Activated effector memory CD4-positive, alpha-beta T cell treated with Interleukin-2 at 50 U/mL for 16 hours (primary cell): Measurements from ENCODE around the gene OAF.
"Not testable (repeated sequence)": the region's sequence is repeated elsewhere in the genome, so short reads cannot be mapped to it uniquely, and the experiment has no call there.

ENCODE experiments used
- DNase-seq: peaks from one replicate; pipeline ENCODE4 v3.0.0-alpha.2; 2020

OAF gene

DNA sequence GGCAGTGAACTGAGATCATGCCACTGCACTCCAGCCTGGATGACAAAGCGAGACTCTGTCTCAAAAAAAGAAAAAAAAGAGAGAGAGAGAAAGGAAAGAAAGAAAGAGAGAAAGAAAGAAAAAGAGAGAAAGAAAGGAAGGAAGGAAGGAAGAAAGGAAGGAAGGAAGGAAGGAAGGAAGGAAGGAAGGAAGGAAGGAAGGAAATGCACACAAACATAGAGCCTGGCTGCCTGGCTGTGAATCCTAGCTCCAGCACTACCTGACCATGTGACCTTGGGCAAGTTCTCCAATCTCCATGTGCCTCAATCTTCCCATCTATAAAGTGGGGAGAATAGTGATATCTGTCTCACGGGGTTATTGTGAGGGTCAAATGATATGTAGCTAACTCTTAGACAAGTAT, 63.1 kb downstream of the OAF start:
- not testable (repeated sequence) for DNase-seq

DNA sequence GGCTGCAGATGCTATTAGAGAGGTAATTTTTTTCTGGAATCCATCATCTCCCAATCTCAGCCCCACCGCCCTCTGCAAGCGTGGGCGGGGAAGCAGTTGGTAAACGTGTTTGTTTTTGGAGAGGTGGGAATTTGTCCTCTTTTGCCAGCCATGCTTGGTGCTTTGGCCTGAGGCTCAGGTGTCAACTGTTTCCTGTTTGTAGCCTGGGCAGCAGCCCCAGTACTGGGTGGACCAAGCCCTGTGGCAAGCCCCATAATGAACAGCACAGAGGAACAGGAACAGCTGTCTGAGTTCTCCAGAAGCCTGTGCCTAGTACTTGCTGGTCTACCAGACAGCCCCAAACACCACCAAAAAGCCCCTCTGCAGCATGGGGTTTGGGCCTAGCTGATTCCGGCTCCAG, 68.7 kb downstream of the OAF start:
- DNase-seq = no peak
